Endothelial cell of umbilical vein (primary cell): ENCODE results near the gene GMPR2. TPM values are rescaled to one million over a fixed set of nuclear protein-coding genes. Genes with fewer than 3 reads are reported as not detected.

Source experiments
- BruUV-seq: library from RNA; stranded (reverse); fragments of 400-500 nt; replicated peaks from 2 replicates; lab custom pipeline; 2021; lab: Mats Ljungman, UMichigan
- CTCF ChIA-PET: fragments of 300-600, 350-600 bp; sonication (Branson Sonifier 250); formaldehyde crosslinking; loops from one replicate; lab custom pipeline; 2021; ENCODE audit warnings: antibody characterized with exemption, inconsistent platforms; lab: Charles Lee
- POLR2A ChIA-PET: fragments of 300-600, 350-600 bp; sonication (Branson Sonifier 250); formaldehyde crosslinking; loops from one replicate; lab custom pipeline; 2021; ENCODE audit warnings: antibody characterized with exemption, inconsistent platforms; lab: Charles Lee
- DNase-seq: peaks from one replicate; pipeline ENCODE4 v3.0.0-alpha.2; 2011; ENCODE audit warnings: low read depth, low spot score
- FAIRE-seq: peaks from 2 replicates; lab custom pipeline; 2011; peaks lifted over from hg19 to GRCh38; lab: Jason Lieb, UNC
- H2AFZ ChIP-seq: 2 replicates; pipeline ENCODE4 v1.6.0; 2012; ENCODE audit warnings: low read depth, low read length, control low read depth, inconsistent platforms
- H3K27ac ChIP-seq: 2 replicates; pipeline ENCODE4 v1.5.1; 2011; ENCODE audit warnings: low read depth, mild to moderate bottlenecking, control low read depth, low read length, moderate library complexity; ENCODE audit not compliant: insufficient read depth
- H3K27me3 ChIP-seq, 2 experiments: 2 replicates each; pipeline versions ENCODE4 v1.6.0 to v1.6.1; 2011; ENCODE audit warnings: low read length in 2 of 2, mixed read lengths in 1 of 2; ENCODE audit not compliant: control insufficient read depth in 2 of 2, insufficient read depth in 2 of 2
- H3K36me3 ChIP-seq, 2 experiments: 2 replicates in 1 of 2; 3 replicates in 1 of 2; pipeline ENCODE4 v1.5.1; 2011; ENCODE audit warnings: low read length in 2 of 2, mild to moderate bottlenecking in 1 of 2, moderate library complexity in 1 of 2; ENCODE audit not compliant: control insufficient read depth in 2 of 2, insufficient read depth in 2 of 2; ENCODE audit errors: extremely low read depth in 1 of 2
- H3K4me1 ChIP-seq: 3 replicates; pipeline ENCODE4 v1.5.1; 2011; ENCODE audit warnings: mild to moderate bottlenecking, low read length; ENCODE audit not compliant: control insufficient read depth, insufficient read depth; ENCODE audit errors: extremely low read depth
- H3K4me2 ChIP-seq: 2 replicates; pipeline ENCODE4 v1.6.1; 2011; ENCODE audit warnings: low read length, control low read depth, mixed read lengths; ENCODE audit not compliant: insufficient read depth
- H3K4me3 ChIP-seq, 3 experiments: fragments of 200-600 bp in 1 of 3; sonication (generic), shearing (Covaris generic) in 1 of 3; replicated peaks in 1 of 3; 2 replicates each; pipeline ENCODE4 v1.5.1; 2011 to 2016; ENCODE audit warnings: control low read depth in 3 of 3, low read length in 3 of 3, mild to moderate bottlenecking in 2 of 3, inconsistent platforms in 1 of 3, low read depth in 1 of 3, moderate library complexity in 1 of 3; ENCODE audit not compliant: insufficient read depth in 1 of 3
- H3K79me2 ChIP-seq: 2 replicates; pipeline ENCODE4 v1.6.0; 2012; ENCODE audit warnings: low read length, inconsistent platforms; ENCODE audit not compliant: control insufficient read depth, insufficient read depth
- H3K9ac ChIP-seq: replicated peaks from 2 replicates; pipeline ENCODE3; 2011; ENCODE audit warnings: low read length, control low read depth; ENCODE audit not compliant: insufficient read depth; ENCODE audit errors: extremely low read depth
- H3K9me1 ChIP-seq: replicated peaks from 3 replicates; pipeline ENCODE4 v1.6.0; 2011; ENCODE audit warnings: mild to moderate bottlenecking, low read length; ENCODE audit not compliant: control insufficient read depth, insufficient read depth; ENCODE audit errors: extremely low read depth
- H3K9me3 ChIP-seq: replicated peaks from 2 replicates; pipeline ENCODE4 v1.5.1; 2012; ENCODE audit warnings: low read length, inconsistent platforms; ENCODE audit not compliant: control insufficient read depth, insufficient read depth
- H4K20me1 ChIP-seq: replicated peaks from 2 replicates; pipeline ENCODE3; 2011; ENCODE audit warnings: mild to moderate bottlenecking, low read length; ENCODE audit not compliant: control insufficient read depth, insufficient read depth; ENCODE audit errors: extremely low read depth
- CTCF ChIP-seq, 2 donors: IDR thresholded peaks; 1 replicate in 1 of 2; 2 replicates in 1 of 2; pipeline ENCODE4 v1.5.1; 2011; ENCODE audit warnings: low read length in 2 of 2, mild to moderate bottlenecking in 2 of 2, moderate library complexity in 2 of 2, control low read depth in 1 of 2, inconsistent platforms in 1 of 2, low read depth in 1 of 2; ENCODE audit not compliant: insufficient read depth in 1 of 2; ENCODE audit errors: extremely low read depth in 1 of 2
- EZH2 ChIP-seq: IDR thresholded peaks from 2 replicates; pipeline ENCODE4 v1.6.1; 2012; ENCODE audit warnings: borderline replicate concordance, low read depth, mild to moderate bottlenecking, moderate library complexity, low read length, inconsistent platforms; ENCODE audit not compliant: severe bottlenecking
- FOS ChIP-seq: IDR thresholded peaks from 2 replicates; pipeline ENCODE4 v1.6.1; 2011; ENCODE audit warnings: mild to moderate bottlenecking, low read length, moderate library complexity, borderline replicate concordance; ENCODE audit not compliant: insufficient read depth
- GATA2 ChIP-seq: IDR thresholded peaks from 2 replicates; pipeline ENCODE4 v1.7.0; 2011; ENCODE audit warnings: low read depth, mild to moderate bottlenecking, moderate library complexity, mixed read lengths, low read length; ENCODE audit not compliant: insufficient read length, insufficient read depth
- JUN ChIP-seq: IDR thresholded peaks from 2 replicates; pipeline ENCODE4 v1.6.1; 2011; ENCODE audit warnings: borderline replicate concordance, low read depth; ENCODE audit not compliant: insufficient read length, insufficient read depth
- MYC ChIP-seq: IDR thresholded peaks from one replicate; pipeline ENCODE4 v1.6.1; 2011; ENCODE audit warnings: mild to moderate bottlenecking, low read depth, low read length
- POLR2A ChIP-seq: IDR thresholded peaks from 2 replicates; pipeline ENCODE4 v1.6.1; 2012; ENCODE audit warnings: low read depth, mild to moderate bottlenecking, control low read depth, low read length
- POLR2AphosphoS5 ChIP-seq: IDR thresholded peaks from 2 replicates; pipeline ENCODE4 v1.6.1; 2012; ENCODE audit warnings: low read depth, mild to moderate bottlenecking, control low read depth, low read length, moderate library complexity; ENCODE audit not compliant: insufficient read depth
- dilution Hi-C: fragments of 300-500 bp; cut with MboI; formaldehyde crosslinking; loops from one replicate; pipeline ENCODE4 v1.15.0; 2019; ENCODE audit warnings: low sequenced_read_pairs; ENCODE audit not compliant: extremely low pct_ligation_motif_present
- intact Hi-C: fragments of 100-400 bp; cut with micrococcal nuclease; formaldehyde crosslinking; loops from one replicate; pipeline ENCODE4 v1.10.0; 2022
- polyA plus RNA-seq, 4 experiments: library from polyadenylated mRNA; depleted of rRNA in 3 of 4; stranded (reverse) in 3 of 4; unstranded in 1 of 4; fragments of >200 nt; gene quantifications; 2 replicates each; pipeline versions ENCODE4 v1.2.1 to v1.2.3, GENCODE V29; 2011 to 2012; ENCODE audit warnings: missing spikeins in 1 of 4
- total RNA-seq: library from RNA; stranded (reverse); gene quantifications from 2 replicates; pipeline ENCODE4 v1.2.3, GENCODE V29; 2021
- TF ChIP-seq, protein P1 (sequence below): IDR thresholded peaks from 2 replicates; pipeline ENCODE4 v1.6.1; 2011; ENCODE audit not compliant: insufficient read depth, insufficient read length

The GMPR2 gene
- total and polyA plus RNA-seq, 2 donors (not counting 3 experiments of a cell fraction or from before 2014, with no cell fraction given): 58.1 to 61.8 TPM

- FAIRE-seq (no peak), DNase-seq (no peak)
- intact Hi-C loops: no loop called here
- Histone ChIP-seq H4K20me1 (no peaks in the 10 kb centered on the region), H3K36me3 (peaks cover 0 to 40% of the 10 kb centered on the region in 2 experiments), H2AFZ (no peak overlapping the region), H3K4me2 (no peak overlapping the region), H3K4me1 (peaks cover 6% of the 10 kb centered on the region), H3K27me3 (no peaks in the 10 kb centered on the region), H3K9ac (no peak overlapping the region), H3K79me2 (peaks cover 5% of the 10 kb centered on the region), H3K4me3 (no peak overlapping the region), H3K9me1 (no peaks in the 10 kb centered on the region), H3K27ac (no peak overlapping the region), H3K9me3 (no peaks in the 10 kb centered on the region)
- ChIA-PET POLR2A (no interaction called here), CTCF (interaction anchor here (1.9 kb wide), 1 partner anchor 114 kb away, joined by 7 read pairs; no protein-coding TSS in a partner anchor)
- TF ChIP-seq POLR2AphosphoS5 (no peak), EZH2 (no peak), GATA2 (no peak), FOS (no peak), POLR2A (no peak), JUN (no peak), MYC (no peak), CTCF (IDR thresholded peaks at IDR 0.05; ENCODE audit: extremely low read depth in 1 of 2, insufficient read depth in 1 of 2, low read depth in 1 of 2, low read length in 2 of 2) (no peak)
- TF ChIP-seq, protein P1, sequence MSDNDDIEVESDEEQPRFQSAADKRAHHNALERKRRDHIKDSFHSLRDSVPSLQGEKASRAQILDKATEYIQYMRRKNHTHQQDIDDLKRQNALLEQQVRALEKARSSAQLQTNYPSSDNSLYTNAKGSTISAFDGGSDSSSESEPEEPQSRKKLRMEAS: no peak
- dilution Hi-C loops: no loop called here
- BruUV-seq: no TSS peak
These were observed 49.7 kb upstream of the GMPR2 start for GRCh38 chr14:24183014-24183481.
